Measurements from ENCODE around the gene AGAP4. TPM values are rescaled to one million over a fixed set of nuclear protein-coding genes. Genes with fewer than 3 reads are reported as not detected.
"Not testable (repeated sequence)": the region's sequence is repeated elsewhere in the genome, so short reads cannot be mapped to it uniquely, and the experiment has no call there.

The AGAP4 gene
- total RNA-seq = 10 to 100 TPM; 13.0 to 94.5 (median 34.0) TPM

GRCh38 chr10:45847400-45847799, at the start of gene AGAP4:
Gene AGAP4 (minus strand): TSS chr10:45847500. CDS start chr10:45847347, 153 bp downstream.
- H3K27ac ChIP-seq; H3K4me1 ChIP-seq; H3K9me3 ChIP-seq; intact Hi-C loops (cut with DNase I; ENCODE audit: low total_unique reads); DNase-seq; H3K4me3 ChIP-seq; H3K27me3 ChIP-seq; H3K36me3 ChIP-seq; in situ Hi-C loops (cut with MboI; ENCODE audit: low pct_ligation_motif_present in 1 of 4, low pct_unique_long_range_greater_than_20kb in 1 of 4, low sequenced_read_pairs in 3 of 4): not testable (repeated sequence)
- WGBS, 2 donors (ENCODE audit: low coverage in 1 of 2) = no CpG with 5 or more reads among the region's 15 CpGs

GRCh38 chr10:45890721-45891120, 43.4 kb upstream of the AGAP4 start:
- H3K27ac ChIP-seq; H3K4me3 ChIP-seq; H3K36me3 ChIP-seq; H3K4me1 ChIP-seq; H3K9me3 ChIP-seq; intact Hi-C loops (cut with DNase I; ENCODE audit: low total_unique reads); in situ Hi-C loops (cut with MboI; ENCODE audit: low pct_ligation_motif_present in 1 of 4, low pct_unique_long_range_greater_than_20kb in 1 of 4, low sequenced_read_pairs in 3 of 4); H3K27me3 ChIP-seq; DNase-seq: not testable (repeated sequence)
- 100% methylated on average over 2 of the region's 4 CpGs; no CpG with 5 or more reads in 1 of the 2 donors for WGBS, 2 donors (ENCODE audit: low coverage in 1 of 2)

GRCh38 chr10:45889539-45890230, 42.4 kb upstream of the AGAP4 start:
- WGBS, 2 donors (ENCODE audit: low coverage in 1 of 2) = 86 to 92% methylated on average over 1 of the region's 1 CpG
- H3K4me1 ChIP-seq; H3K36me3 ChIP-seq; H3K27ac ChIP-seq; H3K9me3 ChIP-seq; intact Hi-C loops (cut with DNase I; ENCODE audit: low total_unique reads); DNase-seq; in situ Hi-C loops (cut with MboI; ENCODE audit: low pct_ligation_motif_present in 1 of 4, low pct_unique_long_range_greater_than_20kb in 1 of 4, low sequenced_read_pairs in 3 of 4); H3K4me3 ChIP-seq; H3K27me3 ChIP-seq: not testable (repeated sequence)

- DNase-seq; in situ Hi-C loops (cut with MboI; ENCODE audit: low pct_ligation_motif_present in 1 of 4, low pct_unique_long_range_greater_than_20kb in 1 of 4, low sequenced_read_pairs in 3 of 4): not testable (repeated sequence)
- WGBS, 2 donors (ENCODE audit: low coverage in 1 of 2) = no CpG with 5 or more reads among the region's 2 CpGs
Measured at GRCh38 chr10:45882880-45883279, 35.6 kb upstream of the AGAP4 start.

GRCh38 chr10:45865404-45865803, 18.1 kb upstream of the AGAP4 start:
- H3K27me3 ChIP-seq; H3K36me3 ChIP-seq; H3K9me3 ChIP-seq; H3K4me3 ChIP-seq; H3K27ac ChIP-seq; H3K4me1 ChIP-seq; intact Hi-C loops (cut with DNase I; ENCODE audit: low total_unique reads); in situ Hi-C loops (cut with MboI; ENCODE audit: low pct_ligation_motif_present in 1 of 4, low pct_unique_long_range_greater_than_20kb in 1 of 4, low sequenced_read_pairs in 3 of 4); DNase-seq: not testable (repeated sequence)
- 96% methylated on average over 28 of the region's 33 CpGs; no CpG with 5 or more reads in 1 of the 2 donors for WGBS, 2 donors (ENCODE audit: low coverage in 1 of 2)

More at GRCh38 chr10:45882880-45883279, 35.6 kb upstream of the AGAP4 start:
- H3K4me3 ChIP-seq; H3K27ac ChIP-seq; H3K4me1 ChIP-seq; H3K27me3 ChIP-seq; H3K36me3 ChIP-seq; H3K9me3 ChIP-seq; intact Hi-C loops (cut with DNase I; ENCODE audit: low total_unique reads): not testable (repeated sequence)

- 90% methylated on average over 2 of the region's 3 CpGs; no CpG with 5 or more reads in 1 of the 2 donors for WGBS, 2 donors (ENCODE audit: low coverage in 1 of 2)
- H3K27me3 ChIP-seq; H3K36me3 ChIP-seq; H3K4me3 ChIP-seq; in situ Hi-C loops (cut with MboI; ENCODE audit: low pct_ligation_motif_present in 1 of 4, low pct_unique_long_range_greater_than_20kb in 1 of 4, low sequenced_read_pairs in 3 of 4); H3K27ac ChIP-seq; H3K4me1 ChIP-seq; intact Hi-C loops (cut with DNase I; ENCODE audit: low total_unique reads); H3K9me3 ChIP-seq; DNase-seq: not testable (repeated sequence)
Measured at GRCh38 chr10:45864264-45864663, 17.0 kb upstream of the AGAP4 start.

- WGBS, 2 donors (ENCODE audit: low coverage in 1 of 2) = 91% methylated on average over 2 of the region's 2 CpGs; no CpG with 5 or more reads in 1 of the 2 donors
- in situ Hi-C loops (cut with MboI; ENCODE audit: low pct_ligation_motif_present in 1 of 4, low pct_unique_long_range_greater_than_20kb in 1 of 4, low sequenced_read_pairs in 3 of 4) = not testable (repeated sequence)
Measured at GRCh38 chr10:45863632-45864031, 16.3 kb upstream of the AGAP4 start.

GRCh38 chr10:45857931-45858330, 10.6 kb upstream of the AGAP4 start:
- H3K36me3 ChIP-seq; in situ Hi-C loops (cut with MboI; ENCODE audit: low pct_ligation_motif_present in 1 of 4, low pct_unique_long_range_greater_than_20kb in 1 of 4, low sequenced_read_pairs in 3 of 4); H3K27ac ChIP-seq; H3K4me1 ChIP-seq; H3K27me3 ChIP-seq; intact Hi-C loops (cut with DNase I; ENCODE audit: low total_unique reads); DNase-seq; H3K4me3 ChIP-seq; H3K9me3 ChIP-seq: not testable (repeated sequence)
- WGBS, 2 donors (ENCODE audit: low coverage in 1 of 2) = 99 to 100% methylated on average over 1 to 4 of the region's 4 CpGs

More at GRCh38 chr10:45863632-45864031, 16.3 kb upstream of the AGAP4 start:
- H3K9me3 ChIP-seq; H3K27me3 ChIP-seq; H3K4me3 ChIP-seq; DNase-seq; H3K27ac ChIP-seq; H3K36me3 ChIP-seq; H3K4me1 ChIP-seq; intact Hi-C loops (cut with DNase I; ENCODE audit: low total_unique reads): not testable (repeated sequence)

GRCh38 chr10:45848467-45848866, 1.2 kb upstream of the AGAP4 start:
- H3K9me3 ChIP-seq; H3K36me3 ChIP-seq; H3K27me3 ChIP-seq; H3K27ac ChIP-seq; DNase-seq; H3K4me3 ChIP-seq; in situ Hi-C loops (cut with MboI; ENCODE audit: low pct_ligation_motif_present in 1 of 4, low pct_unique_long_range_greater_than_20kb in 1 of 4, low sequenced_read_pairs in 3 of 4); intact Hi-C loops (cut with DNase I; ENCODE audit: low total_unique reads); H3K4me1 ChIP-seq: not testable (repeated sequence)
- WGBS, 2 donors (ENCODE audit: low coverage in 1 of 2) = no CpG with 5 or more reads among the region's 3 CpGs

- H3K4me1 ChIP-seq; H3K4me3 ChIP-seq; H3K36me3 ChIP-seq; intact Hi-C loops (cut with DNase I; ENCODE audit: low total_unique reads); H3K27me3 ChIP-seq; in situ Hi-C loops (cut with MboI; ENCODE audit: low pct_ligation_motif_present in 1 of 4, low pct_unique_long_range_greater_than_20kb in 1 of 4, low sequenced_read_pairs in 3 of 4); H3K9me3 ChIP-seq; H3K27ac ChIP-seq; DNase-seq: not testable (repeated sequence)
- WGBS, 2 donors (ENCODE audit: low coverage in 1 of 2) = 59 to 67% methylated on average over 1 to 2 of the region's 2 CpGs
Measured at GRCh38 chr10:45822918-45823317, 24.4 kb downstream of the AGAP4 start.

Data from transverse colon (tissue), 4 donors.